ENCODE results near the gene PLOD3.

The PLOD3 gene

DNA sequence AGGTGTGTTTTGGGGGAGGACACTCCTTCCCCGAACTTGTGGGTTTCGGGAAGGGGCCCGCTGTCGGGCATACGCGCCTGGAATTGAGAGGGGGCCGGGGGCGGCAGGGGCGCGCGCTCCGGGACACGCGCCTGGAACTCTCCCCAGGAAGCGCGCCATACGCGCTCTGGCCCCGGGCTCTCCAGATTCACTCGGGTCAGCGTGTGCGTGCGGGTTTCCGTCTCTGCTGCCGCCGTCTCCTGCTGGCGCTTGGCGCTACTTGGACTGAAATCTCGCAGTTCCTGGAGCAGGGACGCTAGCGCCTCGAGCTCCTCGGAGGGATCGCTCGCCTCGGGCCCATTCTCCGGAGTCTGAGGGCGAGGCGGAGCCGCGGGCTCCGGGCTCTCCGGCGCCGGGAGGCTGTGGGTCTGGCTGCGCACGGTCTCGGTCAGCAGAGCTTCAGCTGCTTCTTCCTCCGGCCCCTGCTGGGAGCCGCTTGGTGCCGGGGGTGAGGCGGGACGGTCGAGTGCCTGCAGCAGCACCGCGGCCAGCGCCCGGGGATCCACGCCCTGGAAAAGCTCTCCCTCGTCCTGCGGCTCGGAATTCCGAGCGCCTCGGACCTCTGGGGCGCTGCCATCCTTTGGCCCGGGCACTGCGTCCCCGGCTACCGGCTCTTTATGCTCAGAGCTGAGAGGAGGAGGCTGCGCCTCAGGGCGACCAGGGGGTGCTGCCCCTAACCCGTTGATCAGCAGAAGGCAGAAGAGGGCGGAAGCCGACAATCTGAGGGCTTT is 53.1 kb downstream of the PLOD3 start:
- no peak overlapping the region for H3K4me3 ChIP-seq (replicated peaks in 1 of 2; ENCODE audit: low read depth in 2 of 2, low read length in 2 of 2)
- peak; percentile 61 to 72 for DNase-seq (ENCODE audit: low read depth in 2 of 2)
- TF ChIP-seq, protein P1, sequence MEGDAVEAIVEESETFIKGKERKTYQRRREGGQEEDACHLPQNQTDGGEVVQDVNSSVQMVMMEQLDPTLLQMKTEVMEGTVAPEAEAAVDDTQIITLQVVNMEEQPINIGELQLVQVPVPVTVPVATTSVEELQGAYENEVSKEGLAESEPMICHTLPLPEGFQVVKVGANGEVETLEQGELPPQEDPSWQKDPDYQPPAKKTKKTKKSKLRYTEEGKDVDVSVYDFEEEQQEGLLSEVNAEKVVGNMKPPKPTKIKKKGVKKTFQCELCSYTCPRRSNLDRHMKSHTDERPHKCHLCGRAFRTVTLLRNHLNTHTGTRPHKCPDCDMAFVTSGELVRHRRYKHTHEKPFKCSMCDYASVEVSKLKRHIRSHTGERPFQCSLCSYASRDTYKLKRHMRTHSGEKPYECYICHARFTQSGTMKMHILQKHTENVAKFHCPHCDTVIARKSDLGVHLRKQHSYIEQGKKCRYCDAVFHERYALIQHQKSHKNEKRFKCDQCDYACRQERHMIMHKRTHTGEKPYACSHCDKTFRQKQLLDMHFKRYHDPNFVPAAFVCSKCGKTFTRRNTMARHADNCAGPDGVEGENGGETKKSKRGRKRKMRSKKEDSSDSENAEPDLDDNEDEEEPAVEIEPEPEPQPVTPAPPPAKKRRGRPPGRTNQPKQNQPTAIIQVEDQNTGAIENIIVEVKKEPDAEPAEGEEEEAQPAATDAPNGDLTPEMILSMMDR (IDR thresholded peaks at IDR 0.05; ENCODE audit: low read depth, low read length), result no peak

DNA sequence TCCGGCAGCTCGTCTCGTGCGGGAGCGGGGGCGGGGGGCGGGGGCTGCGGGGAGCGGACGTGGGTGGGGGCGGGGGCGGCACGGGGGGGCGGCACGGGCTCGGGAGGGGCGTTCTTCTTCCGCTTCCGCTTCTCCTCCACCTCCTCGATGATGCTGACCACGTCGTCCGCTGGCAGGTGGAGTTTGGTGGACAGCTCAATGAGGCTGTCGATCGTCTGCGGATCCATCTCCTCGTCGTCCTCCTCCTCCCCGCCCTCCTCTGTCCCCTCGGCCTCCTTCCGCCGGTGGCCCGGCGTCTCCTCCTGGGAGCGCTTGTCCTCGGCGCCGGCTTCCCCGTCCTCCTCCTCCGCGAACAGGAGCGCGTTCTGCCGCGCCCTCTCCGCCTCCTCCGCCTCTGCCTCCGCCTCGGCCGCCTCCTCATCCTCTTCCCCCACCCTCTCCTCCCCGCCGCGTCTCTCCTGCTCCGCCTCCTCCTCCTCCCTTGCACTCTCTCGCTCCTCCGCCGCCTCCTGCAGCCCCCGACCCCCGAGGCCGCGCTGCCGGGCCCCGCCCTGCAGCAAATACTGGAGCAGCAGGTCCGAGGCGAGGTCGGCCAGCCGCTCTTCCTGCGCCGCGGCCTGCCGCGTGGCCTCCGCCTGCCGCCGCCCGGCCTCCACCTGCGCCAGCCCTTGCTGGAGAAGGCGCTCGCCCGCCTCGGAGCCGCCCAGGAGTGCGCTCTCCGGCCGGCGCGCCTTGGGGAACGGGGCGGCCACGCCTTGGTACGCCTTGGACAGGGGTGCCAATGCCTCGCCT is 53.9 kb downstream of the PLOD3 start:
- TF ChIP-seq, protein P1 (IDR thresholded peaks at IDR 0.05; ENCODE audit: low read depth, low read length), result no peak
- no peak for DNase-seq (ENCODE audit: low read depth in 2 of 2)
- H3K4me3 ChIP-seq (replicated peaks in 1 of 2; ENCODE audit: low read depth in 2 of 2, low read length in 2 of 2), result peak overlapping the region; percentile 30 to 42

DNA sequence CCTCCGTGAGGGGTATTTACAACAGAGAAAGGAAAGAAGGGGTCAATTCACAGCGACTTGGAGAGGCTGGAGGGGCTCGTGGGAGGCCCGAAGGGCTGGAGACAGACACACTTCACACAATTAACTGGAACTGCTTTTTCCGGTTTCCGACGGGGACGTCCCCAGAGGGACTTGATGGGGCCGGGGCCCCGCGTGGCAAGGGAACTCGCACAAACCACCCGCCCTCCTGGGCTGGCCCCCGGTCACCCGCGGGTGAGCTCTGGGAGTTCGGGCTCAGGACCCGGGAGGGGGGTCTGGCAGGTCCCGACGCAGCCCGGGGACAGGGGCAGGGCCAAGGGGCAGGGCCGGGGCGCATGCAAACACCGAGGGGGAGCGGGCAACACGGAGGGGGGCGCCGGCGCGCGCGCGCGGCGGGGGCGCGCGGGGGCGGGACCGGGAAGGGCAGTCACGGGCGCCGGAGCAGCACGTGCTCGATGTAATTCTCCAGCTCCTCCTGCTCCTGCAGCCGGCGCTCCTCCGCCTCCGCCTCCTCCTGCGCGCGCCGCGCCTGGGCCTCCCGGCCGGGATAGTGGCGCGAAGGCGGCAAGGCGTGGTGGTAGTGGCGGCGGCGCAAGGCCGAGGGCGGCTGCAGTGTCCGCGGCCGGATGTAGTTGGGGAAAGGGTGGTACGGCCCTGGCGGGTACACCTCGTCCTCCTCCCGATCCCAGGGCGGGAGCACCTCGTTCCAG is 54.7 kb downstream of the PLOD3 start:
- DNase-seq (ENCODE audit: low read depth in 2 of 2), result peak; percentile 44 to 57
- peak overlapping the region; percentile 27 to 28 for H3K4me3 ChIP-seq (replicated peaks in 1 of 2; ENCODE audit: low read depth in 2 of 2, low read length in 2 of 2)

DNA sequence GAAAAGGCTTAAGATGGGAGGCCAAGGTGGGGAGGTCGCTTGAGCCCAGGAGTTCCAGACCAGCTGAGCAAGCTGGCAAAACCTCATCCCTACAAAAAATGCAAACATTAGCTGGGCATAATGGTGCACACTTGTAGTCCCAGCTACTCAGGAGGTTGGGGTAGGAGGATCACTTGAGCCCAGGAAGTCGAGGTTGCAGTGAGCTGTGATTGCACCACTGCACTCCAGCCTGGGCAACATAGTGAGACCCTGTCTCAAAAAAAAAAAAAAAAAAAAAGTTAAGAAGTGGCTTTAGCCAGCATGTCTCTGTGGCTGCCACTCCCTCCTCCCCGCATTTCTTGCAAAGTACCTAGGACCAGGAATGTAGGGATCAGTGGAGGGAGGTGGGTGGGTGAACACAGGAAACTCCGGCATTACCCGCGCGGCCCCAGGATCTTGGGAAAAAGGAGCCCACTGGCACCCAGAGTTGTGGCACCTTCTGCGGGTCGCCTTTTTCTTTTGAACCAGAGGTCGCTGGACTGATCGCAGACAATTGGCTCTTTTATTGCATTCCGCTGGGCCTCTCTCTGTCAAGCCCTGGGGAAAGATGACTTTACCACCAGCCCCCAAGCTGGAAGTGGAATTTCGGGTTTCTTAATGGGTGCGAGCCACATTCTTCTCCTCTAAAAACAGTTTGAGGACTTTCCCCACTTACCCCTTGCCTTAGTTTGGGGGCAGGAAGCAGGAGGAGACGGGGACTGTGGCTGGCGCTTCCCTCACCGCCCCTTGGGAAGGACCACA is 55.5 kb downstream of the PLOD3 start:
- TF ChIP-seq, protein P1 (IDR thresholded peaks at IDR 0.05; ENCODE audit: low read depth, low read length), result no peak
- DNase-seq (ENCODE audit: low read depth in 2 of 2), result no peak
- no peak overlapping the region for H3K4me3 ChIP-seq (replicated peaks in 1 of 2; ENCODE audit: low read depth in 2 of 2, low read length in 2 of 2)

More for the DNA sequence above, 54.7 kb downstream of the PLOD3 start:
- TF ChIP-seq, protein P1 (IDR thresholded peaks at IDR 0.05; ENCODE audit: low read depth, low read length), result no peak

DNA sequence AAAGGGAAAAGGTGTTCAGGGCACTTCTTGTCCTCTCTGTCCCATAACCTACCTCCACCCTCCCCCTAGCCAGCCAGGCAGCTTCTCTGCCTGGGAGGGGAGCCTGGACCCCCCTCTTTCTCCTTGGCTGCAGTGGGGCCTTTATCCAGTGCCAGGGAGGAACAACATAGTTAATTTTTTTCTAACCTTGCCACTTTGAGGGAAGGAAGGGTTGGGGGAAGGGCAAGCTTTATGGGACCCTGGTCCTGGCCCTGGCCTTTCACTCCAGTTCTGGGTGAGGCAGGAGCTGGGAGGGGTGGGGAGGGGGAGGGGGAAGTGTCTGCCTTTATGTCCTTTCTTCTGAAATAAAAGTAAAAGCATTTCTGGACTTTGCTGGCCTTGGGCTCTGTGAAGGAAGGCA is 56.5 kb downstream of the PLOD3 start:
- no peak overlapping the region for H3K4me3 ChIP-seq (replicated peaks in 1 of 2; ENCODE audit: low read depth in 2 of 2, low read length in 2 of 2)
- TF ChIP-seq, protein P1 (IDR thresholded peaks at IDR 0.05; ENCODE audit: low read depth, low read length), result no peak
- no peak for DNase-seq (ENCODE audit: low read depth in 2 of 2)

Measured in cardiac fibroblast (primary cell).